H1 (cell line): ENCODE results near the gene SYNJ2. TPM values are rescaled to one million over a fixed set of nuclear protein-coding genes. Genes with fewer than 3 reads are reported as not detected.

Experiments used
- CTCF ChIA-PET: fragments of 300-600 bp; sonication (Branson Sonifier 250); formaldehyde crosslinking; loops from one replicate; lab custom pipeline; 2021; ENCODE audit not compliant: partially characterized antibody; lab: Charles Lee
- POLR2A ChIA-PET: fragments of 300-600 bp; sonication (Branson Sonifier 250); formaldehyde crosslinking; loops from one replicate; lab custom pipeline; 2021; ENCODE audit warnings: inconsistent platforms; ENCODE audit not compliant: partially characterized antibody; lab: Charles Lee
- DNase-seq, 2 experiments: peaks; one replicate each; pipeline versions ENCODE4 v3.0.0 to v3.0.0-alpha.2; 2010 to 2022; ENCODE audit warnings: low spot score in 2 of 2, low read depth in 1 of 2, mixed read lengths in 1 of 2
- FAIRE-seq: peaks from 2 replicates; lab custom pipeline; 2011; peaks lifted over from hg19 to GRCh38; lab: Jason Lieb, UNC
- H2AFZ ChIP-seq: 2 replicates; pipeline ENCODE4 v1.8.1; 2012; ENCODE audit warnings: low read length, inconsistent platforms
- H2AK5ac ChIP-seq: 2 replicates; pipeline ENCODE4 v1.6.1; 2013; ENCODE audit warnings: low read depth, low read length
- H2BK120ac ChIP-seq: replicated peaks from 2 replicates; pipeline ENCODE3; 2013; ENCODE audit warnings: low read depth, low read length, inconsistent platforms
- H2BK12ac ChIP-seq: 2 replicates; pipeline ENCODE4 v1.6.1; 2013; ENCODE audit warnings: low read depth, low read length
- H2BK15ac ChIP-seq: 2 replicates; pipeline ENCODE4 v1.6.1; 2013; ENCODE audit warnings: low read length
- H2BK20ac ChIP-seq: 2 replicates; pipeline ENCODE4 v1.6.1; 2013; ENCODE audit warnings: low read length
- H2BK5ac ChIP-seq: 2 replicates; pipeline ENCODE4 v1.6.1; 2013; ENCODE audit warnings: low read depth, low read length
- H3K14ac ChIP-seq: 2 replicates; pipeline ENCODE4 v1.6.1; 2013; ENCODE audit warnings: inconsistent platforms; ENCODE audit not compliant: insufficient read length
- H3K18ac ChIP-seq: 2 replicates; pipeline ENCODE4 v1.6.1; 2013; ENCODE audit warnings: low read length; ENCODE audit errors: extremely low read depth
- H3K23ac ChIP-seq: 2 replicates; pipeline ENCODE4 v1.6.1; 2013; ENCODE audit warnings: inconsistent platforms; ENCODE audit not compliant: insufficient read length
- H3K23me2 ChIP-seq: 2 replicates; pipeline ENCODE4 v1.6.1; 2013; ENCODE audit warnings: low read depth, low read length
- H3K27ac ChIP-seq: 2 replicates; pipeline ENCODE4 v1.6.1; 2011; ENCODE audit warnings: low read depth, low read length, inconsistent platforms
- H3K27me3 ChIP-seq, 4 experiments: replicated peaks in 1 of 4; 1 replicate in 1 of 4; 2 replicates in 3 of 4; pipeline versions ENCODE4 v1.6.1 to v1.8.1; 2011 to 2013; ENCODE audit warnings: low read length in 3 of 4, mild to moderate bottlenecking in 3 of 4, inconsistent platforms in 2 of 4, mixed read lengths in 2 of 4, moderate library complexity in 1 of 4; ENCODE audit not compliant: control insufficient read depth in 3 of 4, insufficient read depth in 3 of 4; ENCODE audit errors: extremely low read depth in 1 of 4
- H3K36me3 ChIP-seq, 4 experiments: 2 replicates each; pipeline versions ENCODE4 v1.6.1 to v1.8.1; 2011 to 2013; ENCODE audit warnings: mild to moderate bottlenecking in 4 of 4, low read length in 3 of 4, moderate library complexity in 2 of 4, control low read depth in 1 of 4, inconsistent platforms in 1 of 4; ENCODE audit not compliant: insufficient read depth in 4 of 4, control insufficient read depth in 2 of 4
- H3K4ac ChIP-seq: replicated peaks from 2 replicates; pipeline ENCODE3; 2013; ENCODE audit warnings: low read length, low read depth, mixed read lengths, inconsistent platforms; ENCODE audit not compliant: insufficient read length
- H3K4me1 ChIP-seq, 4 experiments: replicated peaks in 1 of 4; 1 replicate in 1 of 4; 2 replicates in 3 of 4; pipeline versions ENCODE4 v1.6.1 to v1.8.1; 2011 to 2013; ENCODE audit warnings: low read length in 3 of 4, inconsistent platforms in 2 of 4, mixed read lengths in 1 of 4; ENCODE audit not compliant: insufficient read depth in 4 of 4, control insufficient read depth in 3 of 4
- H3K4me2 ChIP-seq, 2 experiments: 2 replicates each; pipeline versions ENCODE4 v1.6.1 to v1.8.1; 2011 to 2013; ENCODE audit warnings: low read depth in 2 of 2, low read length in 2 of 2, control low read depth in 1 of 2, inconsistent platforms in 1 of 2, mild to moderate bottlenecking in 1 of 2; ENCODE audit not compliant: insufficient read depth in 1 of 2
- H3K4me3 ChIP-seq, 4 experiments: fragments of 200-600, 300-600 bp in 1 of 4; sonication (generic), shearing (Covaris generic), sonication (Bioruptor Twin) in 1 of 4; 2 replicates each; pipeline versions ENCODE4 v1.5.1 to v1.8.1; 2011 to 2016; ENCODE audit warnings: low read length in 4 of 4, low read depth in 3 of 4, control low read depth in 2 of 4, inconsistent platforms in 2 of 4, mild to moderate bottlenecking in 2 of 4, mixed read lengths in 1 of 4, moderate library complexity in 1 of 4; ENCODE audit not compliant: insufficient read depth in 2 of 4; ENCODE audit errors: extremely low read depth in 1 of 4
- H3K56ac ChIP-seq: replicated peaks from 2 replicates; pipeline ENCODE3; 2013; ENCODE audit warnings: low read depth, mild to moderate bottlenecking, mixed read lengths, low read length, inconsistent platforms; ENCODE audit not compliant: insufficient read length
- H3K79me1 ChIP-seq: 2 replicates; pipeline ENCODE4 v1.6.1; 2013; ENCODE audit warnings: low read depth, low read length, control low read depth
- H3K79me2 ChIP-seq, 2 experiments: 2 replicates each; pipeline versions ENCODE4 v1.6.1 to v1.8.1; 2012 to 2013; ENCODE audit warnings: low read length in 2 of 2, mild to moderate bottlenecking in 2 of 2, inconsistent platforms in 1 of 2; ENCODE audit not compliant: insufficient read depth in 2 of 2, control insufficient read depth in 1 of 2
- H3K9ac ChIP-seq, 4 experiments: replicated peaks in 1 of 4; 1 replicate in 1 of 4; 2 replicates in 3 of 4; pipeline versions ENCODE4 v1.6.1 to v1.8.1; 2011 to 2013; ENCODE audit warnings: low read depth in 3 of 4, low read length in 3 of 4, control low read depth in 2 of 4, mild to moderate bottlenecking in 2 of 4, moderate library complexity in 2 of 4, inconsistent platforms in 1 of 4; ENCODE audit errors: extremely low read depth in 1 of 4
- H3K9me3 ChIP-seq, 2 experiments: 2 replicates each; pipeline versions ENCODE4 v1.6.1 to v1.8.1; 2012 to 2013; ENCODE audit warnings: mild to moderate bottlenecking in 2 of 2, moderate library complexity in 2 of 2, control low read depth in 1 of 2, inconsistent platforms in 1 of 2, low read depth in 1 of 2, low read length in 1 of 2, mixed read lengths in 1 of 2; ENCODE audit not compliant: insufficient read depth in 2 of 2
- H4K20me1 ChIP-seq, 2 experiments: replicated peaks in 1 of 2; 2 replicates each; pipeline versions ENCODE3 to v1.8.1; 2011 to 2013; ENCODE audit warnings: inconsistent platforms in 2 of 2, low read length in 2 of 2, mild to moderate bottlenecking in 1 of 2; ENCODE audit not compliant: insufficient read depth in 2 of 2, control insufficient read depth in 1 of 2
- H4K5ac ChIP-seq: 2 replicates; pipeline ENCODE4 v1.6.1; 2013; ENCODE audit warnings: low read length, low read depth, mixed read lengths, inconsistent platforms; ENCODE audit not compliant: insufficient read length
- H4K8ac ChIP-seq: 2 replicates; pipeline ENCODE4 v1.8.0; 2013; ENCODE audit warnings: mild to moderate bottlenecking, moderate library complexity, low read length, inconsistent platforms; ENCODE audit not compliant: insufficient read depth; ENCODE audit errors: extremely low read depth
- H4K91ac ChIP-seq: replicated peaks from 2 replicates; pipeline ENCODE3; 2013; ENCODE audit warnings: low read length, mixed read lengths, inconsistent platforms; ENCODE audit not compliant: insufficient read length
- BACH1 ChIP-seq: IDR thresholded peaks from 2 replicates; pipeline ENCODE4 v1.6.1; 2012; ENCODE audit warnings: low read length, improper control_type of control experiment
- GABPA ChIP-seq: IDR thresholded peaks from 2 replicates; pipeline ENCODE4 v1.6.1; 2011; ENCODE audit warnings: mild to moderate bottlenecking, low read length, moderate library complexity, borderline replicate concordance; ENCODE audit not compliant: insufficient read depth
- NRF1 ChIP-seq: IDR thresholded peaks from 2 replicates; pipeline ENCODE4 v1.6.1; 2011; ENCODE audit warnings: mild to moderate bottlenecking, low read depth, low read length, improper control_type of control experiment
- PHF8 ChIP-seq: fragments of 200-600 bp; sonication (generic); conservative IDR thresholded peaks from 2 replicates; pipeline ENCODE4 v1.7.1; 2012; ENCODE audit warnings: low read depth, mild to moderate bottlenecking, inconsistent platforms, low read length, moderate library complexity
- whole genome bisulfite sequencing, 2 experiments: shearing (Covaris generic) in 1 of 2; methylation state at CpG; one replicate each; pipeline versions ENCODE4 v1.1.6 to v1.1.7; 2013 to 2015; ENCODE audit warnings: low lambda C conversion rate in 2 of 2, mixed read lengths in 2 of 2, inconsistent platforms in 1 of 2, low coverage in 1 of 2, missing lambda C conversion rate in 1 of 2; ENCODE audit not compliant: insufficient replicate concordance in 2 of 2, insufficient coverage in 1 of 2, insufficient read length in 1 of 2; ENCODE audit errors: extremely low coverage in 1 of 2, missing lambda C conversion rate in 1 of 2; 5-methylcytosine and 5-hydroxymethylcytosine counted together
- polyA plus RNA-seq, 7 experiments: library from polyadenylated mRNA; depleted of rRNA in 3 of 7; stranded (reverse) in 5 of 7; unstranded in 2 of 7; fragments of >200 nt in 5 of 7; fragments of 200-250 nt in 2 of 7; gene quantifications; 1 replicate in 5 of 7; 2 replicates in 1 of 7; 4 replicates in 1 of 7; pipeline versions ENCODE4 v1.2.1 to v1.2.3, GENCODE V29; 2011 to 2013; ENCODE audit warnings: missing spikeins in 2 of 7, mixed read lengths in 2 of 7
- total RNA-seq: library from RNA; stranded (reverse); fragmentation: NEBNext Ultra II Directional; extraction: Animal tissue kit (Norgen Biotek cat#: 25700); gene quantifications from 2 replicates; pipeline ENCODE4 v1.2.1, GENCODE V29; 2021

The SYNJ2 gene
- total and polyA plus RNA-seq, 2 of the 8 experiments (the other 6 are each of a cell fraction or from before 2014, with no cell fraction given) = 3.7 to 13.9 TPM

GRCh38 chr6:158115102-158115501 lies 133.4 kb downstream of the SYNJ2 start:
- no peak overlapping the region for H3K4me3 ChIP-seq
- no peak overlapping the region for H4K5ac ChIP-seq
- no peak overlapping the region for H4K91ac ChIP-seq
- DNase-seq (no peak), FAIRE-seq (no peak)
- H3K23me2 ChIP-seq = no peaks in the 10 kb centered on the region
- no peaks in the 10 kb centered on the region for H3K9me3 ChIP-seq
- no peak overlapping the region for H3K56ac ChIP-seq
- H3K27ac ChIP-seq = no peak overlapping the region
- H2BK120ac ChIP-seq = no peak overlapping the region
- H3K4me1 ChIP-seq = no peaks in the 10 kb centered on the region; a peak in 1 of 7 replicates
- H2BK15ac ChIP-seq = no peak overlapping the region
- H2BK5ac ChIP-seq = no peak overlapping the region
- no peak overlapping the region for H3K14ac ChIP-seq
- H3K4me2 ChIP-seq = no peak overlapping the region
- no peaks in the 10 kb centered on the region for H3K79me1 ChIP-seq
- ChIA-PET POLR2A (no interaction called here), CTCF (interaction anchor here (0.8 to 1.7 kb wide), 5 partner anchors 10 to 91 kb away, joined by 3 to 5 read pairs (median 3); no protein-coding TSS in a partner anchor)
- no peak overlapping the region for H4K8ac ChIP-seq
- H3K18ac ChIP-seq = no peak overlapping the region
- H2BK20ac ChIP-seq = no peak overlapping the region
- H2BK12ac ChIP-seq = no peak overlapping the region
- H2AK5ac ChIP-seq = no peak overlapping the region
- no peaks in the 10 kb centered on the region for H4K20me1 ChIP-seq
- 95% methylated on average over 4 of the region's 4 CpGs; no CpG with 5 or more reads in 1 of the 2 experiments for WGBS, 2 experiments
- no peak overlapping the region for H2AFZ ChIP-seq
- peaks cover 0 to 14% (median 2%) of the 10 kb centered on the region in 4 experiments; a peak in 3 of 8 replicates for H3K36me3 ChIP-seq
- no peaks in the 10 kb centered on the region for H3K27me3 ChIP-seq
- no peak overlapping the region for H3K23ac ChIP-seq
- no peak overlapping the region for H3K9ac ChIP-seq
- no peaks in the 10 kb centered on the region for H3K79me2 ChIP-seq
- H3K4ac ChIP-seq = no peak overlapping the region
- TF ChIP-seq BACH1 (no peak), GABPA (no peak), NRF1 (no peak), PHF8 (no peak)
